Measurements from ENCODE around the gene BBOX1.
"Not testable (repeated sequence)": the region's sequence is repeated elsewhere in the genome, so short reads cannot be mapped to it uniquely, and the experiment has no call there.

The BBOX1 gene

DNA sequence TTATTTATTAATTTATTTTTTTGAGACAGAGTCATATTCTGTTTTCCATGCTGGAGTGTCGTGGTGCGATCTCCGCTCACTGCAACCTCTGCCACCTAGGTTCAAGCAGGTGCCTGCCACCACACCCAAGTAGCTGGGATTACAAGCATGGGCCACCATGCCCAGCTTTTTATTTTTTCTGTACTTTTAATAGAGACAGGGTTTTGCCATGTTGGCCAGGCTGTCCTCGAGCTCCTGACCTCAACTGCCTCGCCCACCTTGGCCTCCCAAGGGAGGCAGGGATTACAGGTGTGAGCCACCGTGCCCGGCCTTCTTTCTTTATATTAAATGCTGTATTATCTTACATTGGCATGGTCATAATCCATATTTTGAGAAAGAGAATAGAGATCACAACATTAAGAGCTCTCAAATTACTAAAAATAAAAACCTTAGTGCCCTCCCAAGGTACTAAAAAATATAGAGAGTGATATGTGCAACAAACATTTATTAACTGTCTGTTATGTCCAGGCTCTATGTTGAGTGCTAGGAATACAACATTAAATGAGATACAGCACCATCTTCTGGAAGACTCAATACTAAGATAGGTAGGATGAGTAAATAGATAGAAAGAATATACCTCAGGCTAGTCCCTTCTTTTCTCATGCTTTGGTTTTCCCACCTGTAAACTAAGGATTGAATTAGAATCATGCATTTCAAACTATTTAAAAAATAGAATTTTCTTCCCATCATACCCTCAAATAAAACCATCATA is 84.1 kb downstream of the BBOX1 start:
- DNase-seq (ENCODE audit: low read depth, low spot score): peak; percentile 8

- no peak for DNase-seq (ENCODE audit: low read depth, low spot score)
Measured at GRCh38 chr11:27129686-27130085, 89.1 kb downstream of the BBOX1 start.

- no peak for DNase-seq (ENCODE audit: low read depth, low spot score)
Measured at GRCh38 chr11:27130806-27131205, 90.2 kb downstream of the BBOX1 start.

GRCh38 chr11:27135924-27136329 is 95.3 kb downstream of the BBOX1 start:
- DNase-seq (ENCODE audit: low read depth, low spot score): not testable (repeated sequence)

- no peak for DNase-seq (ENCODE audit: low read depth, low spot score)
Measured at GRCh38 chr11:27138716-27139115, 98.1 kb downstream of the BBOX1 start.

GRCh38 chr11:27139742-27140367 is 99.2 kb downstream of the BBOX1 start:
- DNase-seq (ENCODE audit: low read depth, low spot score): no peak

GRCh38 chr11:27141576-27141975 is 101.0 kb downstream of the BBOX1 start:
- no peak for DNase-seq (ENCODE audit: low read depth, low spot score)

GRCh38 chr11:27147916-27148315 is 107.3 kb downstream of the BBOX1 start:
- DNase-seq (ENCODE audit: low read depth, low spot score): no peak

DNA sequence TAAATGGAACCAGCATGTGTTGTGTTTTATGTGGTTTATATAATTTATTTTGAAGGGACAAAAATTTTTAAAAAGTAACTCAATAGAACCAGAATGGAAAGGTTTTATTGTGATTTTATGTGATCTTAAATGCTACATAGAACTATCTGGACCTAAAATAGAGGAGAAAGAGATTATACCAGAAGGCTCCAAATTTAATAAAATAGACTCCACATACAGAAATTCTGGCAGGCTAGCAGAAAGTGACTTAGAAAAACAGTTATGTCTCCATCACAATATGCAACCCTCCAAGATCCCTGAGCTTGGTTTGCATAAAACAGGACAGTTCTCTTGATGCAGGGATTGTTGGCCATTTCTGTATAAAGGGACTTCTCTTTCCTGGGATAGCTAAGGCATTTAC is 107.9 kb downstream of the BBOX1 start:
- DNase-seq (ENCODE audit: low read depth, low spot score): no peak

- DNase-seq (ENCODE audit: low read depth, low spot score): no peak
Measured at GRCh38 chr11:27150098-27150497, 109.5 kb downstream of the BBOX1 start.

DNA sequence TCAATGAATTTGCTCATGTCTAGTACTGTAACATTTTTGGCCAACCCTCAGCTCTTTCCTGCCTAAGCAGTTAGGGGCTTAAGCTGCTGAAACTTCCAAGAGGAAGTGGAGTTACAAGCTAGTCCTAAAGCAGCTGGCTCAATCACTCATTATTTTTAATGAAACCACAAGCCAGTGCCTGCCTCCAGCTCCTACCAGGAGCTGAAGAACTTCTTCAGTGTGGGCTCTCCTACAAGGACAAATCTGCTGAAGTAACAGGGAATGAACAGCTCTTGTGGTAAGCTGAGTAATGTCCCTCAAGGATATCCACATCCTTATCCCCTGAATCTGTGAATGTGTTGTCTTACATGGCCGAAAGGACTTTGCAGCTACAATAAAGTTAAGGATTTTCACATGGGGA is 112.5 kb downstream of the BBOX1 start:
- no peak for DNase-seq (ENCODE audit: low read depth, low spot score)

- DNase-seq (ENCODE audit: low read depth, low spot score): peak; percentile 81
Measured at GRCh38 chr11:27158456-27159334, 118.1 kb downstream of the BBOX1 start.

DNA sequence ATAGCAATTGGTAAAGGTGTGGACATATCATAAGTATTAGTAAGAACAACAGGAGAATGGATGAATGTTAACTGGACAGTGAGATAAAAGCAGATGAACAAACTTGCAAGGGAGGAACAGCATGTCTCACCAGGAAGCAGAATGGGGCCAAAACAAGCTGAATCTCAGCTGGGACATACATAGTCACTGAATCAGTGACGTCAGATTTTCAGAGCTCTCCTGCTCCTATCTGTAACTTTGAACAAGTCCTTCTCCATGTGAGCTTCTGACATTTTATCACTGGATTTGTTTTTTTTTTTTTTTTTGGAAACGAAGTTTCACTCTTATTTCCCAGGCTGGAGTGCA is 118.7 kb downstream of the BBOX1 start:
- no peak for DNase-seq (ENCODE audit: low read depth, low spot score)

DNA sequence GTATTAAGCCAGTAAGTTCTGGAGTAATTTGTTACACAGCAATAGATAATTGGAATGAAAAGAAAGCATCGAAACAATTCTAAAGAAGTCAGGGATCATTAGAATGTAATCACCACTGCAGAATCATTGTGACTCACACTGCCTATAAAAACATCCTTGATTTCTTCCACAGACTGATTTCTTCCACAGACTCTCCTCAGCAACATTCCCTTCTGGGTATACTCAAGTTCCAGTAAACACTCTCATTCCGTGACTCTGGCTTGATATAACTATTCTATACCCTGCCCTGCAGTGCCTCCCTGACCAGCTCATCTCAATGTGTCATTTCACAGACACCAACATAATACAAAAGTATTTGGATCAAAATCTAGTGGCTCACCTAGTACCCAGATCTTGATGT is 120.5 kb downstream of the BBOX1 start:
- peak; percentile 56 for DNase-seq (ENCODE audit: low read depth, low spot score)

DNA sequence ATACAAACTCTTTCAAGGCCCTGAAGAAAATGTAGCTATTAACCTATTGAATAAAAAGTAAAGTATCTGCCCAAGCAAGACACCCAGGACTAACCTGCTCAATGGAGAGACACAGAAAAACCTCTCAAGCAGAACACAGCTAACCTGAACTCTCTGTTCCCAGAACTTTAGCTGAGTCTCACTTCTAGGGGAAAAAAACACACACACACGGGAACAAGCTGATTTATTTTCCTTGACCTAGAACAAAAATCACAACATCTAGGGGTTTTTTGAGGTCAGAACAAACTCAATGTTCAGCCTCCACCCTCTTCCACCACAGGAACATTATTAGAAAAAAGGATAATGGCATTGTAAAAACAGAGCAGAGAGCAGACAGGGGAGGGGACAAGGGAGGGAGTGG is 121.6 kb downstream of the BBOX1 start:
- DNase-seq (ENCODE audit: low read depth, low spot score): no peak

DNA sequence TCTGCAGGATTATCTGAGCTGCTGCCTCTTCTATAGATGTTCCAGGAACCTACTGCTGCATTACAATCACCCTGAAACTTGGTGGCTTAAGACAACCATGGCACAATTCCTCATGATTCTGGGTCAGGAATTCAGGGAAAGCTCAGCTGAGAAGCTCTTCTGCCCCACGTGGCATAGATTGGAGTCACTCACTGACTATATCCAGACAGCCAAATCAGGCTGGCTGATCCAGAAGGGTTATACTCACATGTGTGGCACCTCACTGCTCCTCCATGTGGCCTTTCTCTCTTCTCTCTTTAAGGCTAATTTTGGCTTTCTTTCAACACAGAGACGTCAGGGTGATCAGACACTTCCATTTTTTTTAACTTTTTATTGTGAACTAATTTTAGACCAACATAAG is 125.5 kb downstream of the BBOX1 start:
- no peak for DNase-seq (ENCODE audit: low read depth, low spot score)

DNA sequence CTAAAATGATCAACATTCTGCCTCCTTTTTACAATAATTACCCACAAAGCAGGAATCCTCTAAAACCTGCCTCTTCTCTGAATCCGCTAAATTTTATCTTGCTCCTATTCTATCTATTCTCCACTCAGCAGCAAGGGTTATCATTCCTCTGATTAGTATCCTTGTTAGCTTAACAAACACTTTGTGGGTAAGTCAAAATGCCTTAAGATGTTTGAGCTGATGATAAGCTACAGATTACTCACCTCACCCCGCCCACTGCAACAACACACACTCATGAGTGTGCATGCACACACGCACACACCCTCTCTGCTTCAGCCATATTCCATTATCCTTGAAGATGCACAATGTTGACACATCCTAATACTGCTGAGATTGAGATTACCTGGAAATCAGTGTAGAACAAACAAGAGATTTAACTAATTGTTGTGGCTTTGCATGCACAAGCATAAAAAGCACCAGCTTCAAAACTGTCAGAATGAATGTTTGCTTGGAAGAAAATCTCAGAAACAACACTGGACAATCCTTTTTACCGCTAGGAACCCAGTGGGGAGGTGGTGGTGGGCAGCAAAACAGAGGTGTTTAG is 130.9 kb downstream of the BBOX1 start:
- no peak for DNase-seq (ENCODE audit: low read depth, low spot score)

GRCh38 chr11:27173545-27173944 is 132.9 kb downstream of the BBOX1 start:
- no peak for DNase-seq (ENCODE audit: low read depth, low spot score)

DNA sequence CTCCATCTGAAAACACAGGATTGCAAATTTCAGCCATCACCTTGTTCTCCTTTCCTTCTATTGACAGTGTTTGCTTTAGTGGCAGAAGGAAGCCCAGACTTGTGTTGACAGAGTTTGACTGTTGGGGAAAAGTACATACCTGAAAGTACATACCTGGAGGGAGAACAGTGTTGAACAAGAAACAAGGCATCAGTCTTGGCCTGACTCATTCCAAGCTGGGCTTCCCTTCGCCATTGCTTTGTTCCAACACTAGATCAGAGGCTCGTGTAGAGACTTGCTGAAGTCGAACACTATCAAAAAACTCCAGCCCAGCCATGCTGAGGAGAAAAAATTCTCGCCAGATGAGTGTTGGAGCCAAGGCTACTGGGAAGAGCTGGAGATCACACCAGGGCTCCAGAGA is 133.4 kb downstream of the BBOX1 start:
- DNase-seq (ENCODE audit: low read depth, low spot score): no peak

DNA sequence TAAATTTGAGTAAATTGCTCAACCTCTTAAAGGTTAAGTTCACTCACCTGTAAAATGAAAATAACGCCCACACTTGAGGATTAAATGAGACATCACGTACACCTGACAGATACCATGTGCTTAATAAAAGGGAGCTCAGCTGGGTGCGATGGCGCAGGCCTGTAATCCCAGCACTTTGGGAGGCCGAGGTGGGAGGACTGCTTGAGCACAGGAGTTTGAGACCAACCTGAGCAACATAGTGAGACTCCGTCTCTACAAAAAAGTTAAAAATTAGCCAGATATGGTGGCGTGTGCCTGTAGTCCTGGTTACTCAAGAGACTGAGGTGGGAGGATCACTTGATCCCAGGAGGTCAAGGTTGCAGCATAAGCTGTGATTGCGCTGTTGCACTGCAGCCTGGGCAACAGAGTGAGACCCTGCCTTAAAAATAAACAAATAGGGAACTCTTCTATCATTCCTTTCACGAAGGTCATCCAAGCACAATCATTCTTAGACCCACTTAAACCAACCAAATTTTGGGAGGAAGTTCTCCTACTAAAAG is 134.1 kb downstream of the BBOX1 start:
- no peak for DNase-seq (ENCODE audit: low read depth, low spot score)

GRCh38 chr11:27175562-27175961 is 134.9 kb downstream of the BBOX1 start:
- not testable (repeated sequence) for DNase-seq (ENCODE audit: low read depth, low spot score)

All from astrocyte of the hippocampus (primary cell).